Kidney glomerular epithelial cell (primary cell): ENCODE measurements around the gene ZNF503.
"Not testable (repeated sequence)": the region's sequence is repeated elsewhere in the genome, so short reads cannot be mapped to it uniquely, and the experiment has no call there.

Experiments used
- DNase-seq: peaks from one replicate; lab custom pipeline; 2025; lab: John Stamatoyannopoulos, UW

Gene ZNF503

GRCh38 chr10:75395066-75395931 is 6.3 kb downstream of the ZNF503 start:
- DNase-seq: peak; percentile 63

- DNase-seq: no peak
Observed at GRCh38 chr10:75394221-75394620, 7.3 kb downstream of the ZNF503 start.

- no peak for DNase-seq
Observed at GRCh38 chr10:75392744-75393143, 8.8 kb downstream of the ZNF503 start.

- DNase-seq: no peak
Observed at GRCh38 chr10:75392271-75392670, 9.3 kb downstream of the ZNF503 start.

GRCh38 chr10:75390178-75390577 is 11.4 kb downstream of the ZNF503 start:
- DNase-seq: no peak

GRCh38 chr10:75388082-75388481 is 13.5 kb downstream of the ZNF503 start:
- DNase-seq: no peak

GRCh38 chr10:75386128-75386527 is 15.4 kb downstream of the ZNF503 start:
- DNase-seq: no peak

GRCh38 chr10:75379817-75380216 is 21.7 kb downstream of the ZNF503 start:
- DNase-seq: no peak

- DNase-seq: no peak
Observed at GRCh38 chr10:75379212-75379724, 22.3 kb downstream of the ZNF503 start.

GRCh38 chr10:75378379-75378778 is 23.2 kb downstream of the ZNF503 start:
- DNase-seq: no peak

GRCh38 chr10:75377869-75378268 is 23.7 kb downstream of the ZNF503 start:
- DNase-seq: no peak

- no peak for DNase-seq
Observed at GRCh38 chr10:75375838-75376237, 25.7 kb downstream of the ZNF503 start.

- DNase-seq: no peak
Observed at GRCh38 chr10:75371010-75371409, 30.6 kb downstream of the ZNF503 start.

- not testable (repeated sequence) for DNase-seq
Observed at GRCh38 chr10:75369838-75370237, 31.7 kb downstream of the ZNF503 start.

GRCh38 chr10:75367901-75368300 is 33.7 kb downstream of the ZNF503 start:
- no peak for DNase-seq

GRCh38 chr10:75367021-75367487 is 34.5 kb downstream of the ZNF503 start:
- no peak for DNase-seq

GRCh38 chr10:75363431-75363830 is 38.1 kb downstream of the ZNF503 start:
- no peak for DNase-seq

- not testable (repeated sequence) for DNase-seq
Observed at GRCh38 chr10:75359876-75360275, 41.7 kb downstream of the ZNF503 start.

GRCh38 chr10:75358835-75359421 is 42.6 kb downstream of the ZNF503 start:
- DNase-seq: peak; percentile 91

GRCh38 chr10:75358132-75358531 is 43.4 kb downstream of the ZNF503 start:
- no peak for DNase-seq

- DNase-seq: no peak
Observed at GRCh38 chr10:75357500-75357899, 44.1 kb downstream of the ZNF503 start.

GRCh38 chr10:75356484-75356883 is 45.1 kb downstream of the ZNF503 start:
- no peak for DNase-seq

- peak; percentile 14 for DNase-seq
Observed at GRCh38 chr10:75355706-75356105, 45.9 kb downstream of the ZNF503 start.
